ENCODE data around the gene NANOS3.
A peak's percentile ranks its signal among the peaks of the same experiment; 100 is the strongest.

NANOS3 gene

DNA sequence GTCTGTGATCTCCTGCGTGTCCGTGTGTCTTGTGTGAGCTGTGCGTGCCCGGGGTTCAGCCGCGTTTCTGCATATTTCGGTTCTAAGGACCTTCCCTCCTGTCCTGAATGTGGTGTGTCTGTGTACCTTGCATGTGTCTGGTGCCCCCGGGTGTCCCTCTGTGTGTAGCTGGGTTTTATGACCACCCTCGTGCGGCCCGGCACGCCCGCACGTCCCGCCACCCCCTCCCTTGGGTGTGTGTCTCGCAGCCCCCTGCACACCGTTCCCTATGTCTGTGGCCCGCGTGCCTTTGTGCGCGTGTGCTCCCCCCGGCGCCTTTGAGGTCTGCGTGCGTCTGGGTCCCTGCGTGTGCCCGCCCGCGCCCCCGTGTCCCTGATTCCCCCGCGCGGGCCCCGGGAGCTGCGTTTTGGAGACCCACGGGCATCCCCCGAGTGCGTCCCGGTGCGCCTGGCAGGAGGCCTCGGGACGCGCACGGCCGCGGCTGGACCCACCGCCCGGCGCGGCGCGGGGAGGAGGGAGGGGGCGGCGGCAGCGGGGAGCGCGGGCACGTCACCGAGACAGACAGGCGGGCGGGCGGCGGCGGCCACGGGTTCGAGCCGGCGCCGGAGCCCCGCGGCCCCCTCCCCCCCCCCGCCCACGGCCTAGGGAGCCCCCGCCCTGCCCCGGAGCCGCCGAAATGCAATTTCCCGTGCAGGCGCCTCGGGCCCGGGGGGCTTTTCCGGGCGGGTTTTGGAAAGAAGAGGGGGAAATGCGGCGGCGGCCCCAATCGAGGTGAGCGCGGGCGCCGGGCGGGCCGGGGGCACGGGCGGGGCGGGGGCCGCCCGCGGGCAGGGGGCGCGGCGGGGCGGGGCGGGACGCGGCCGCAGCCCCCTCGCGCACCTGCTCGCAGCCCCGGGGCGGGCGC is 12.0 kb upstream of the NANOS3 start:
- DNase-seq: no peak

DNA sequence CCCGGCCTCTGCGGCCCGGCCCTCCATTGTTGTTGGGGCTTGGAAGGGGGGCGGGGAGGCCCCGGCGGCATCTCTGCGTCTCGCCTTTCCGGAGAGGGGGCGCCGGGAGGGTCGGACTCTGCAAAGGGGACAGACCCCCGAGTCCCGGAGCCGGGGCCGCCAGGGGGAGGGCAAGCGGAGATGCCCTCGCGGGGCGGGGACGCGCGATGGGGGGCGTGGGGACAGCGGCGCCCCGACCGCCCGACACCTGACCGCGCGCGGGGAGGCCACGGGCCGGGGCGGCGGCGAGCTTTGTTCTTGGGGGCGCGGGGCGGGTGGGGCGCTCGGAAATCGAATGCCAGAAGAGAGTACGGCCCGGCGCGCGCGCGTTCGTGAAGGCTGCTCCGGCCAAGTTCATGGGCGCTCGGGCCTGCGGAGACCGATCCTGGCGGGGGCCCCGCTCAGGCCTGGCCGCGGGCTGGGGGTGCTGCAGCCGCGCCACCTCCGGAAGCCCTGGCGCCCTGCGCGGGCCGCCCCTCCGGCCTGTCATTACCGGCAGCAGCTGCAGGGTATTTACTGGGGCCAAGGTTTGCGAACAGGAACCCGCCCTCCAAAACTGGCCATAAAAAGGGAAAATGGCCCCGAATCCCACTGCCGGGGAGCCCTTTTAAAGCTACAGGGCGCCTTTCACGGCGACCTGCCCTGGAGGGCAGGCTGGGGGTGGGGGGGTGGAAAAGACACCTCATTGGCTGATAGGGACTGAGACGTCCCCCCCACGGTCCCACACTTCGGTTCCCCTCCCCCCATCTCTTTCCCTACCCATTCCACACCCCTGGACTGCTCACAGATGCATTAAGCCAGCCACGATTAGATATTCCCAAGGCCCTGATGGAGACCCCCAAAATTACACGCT is 11.1 kb upstream of the NANOS3 start:
- no peak for DNase-seq

DNA sequence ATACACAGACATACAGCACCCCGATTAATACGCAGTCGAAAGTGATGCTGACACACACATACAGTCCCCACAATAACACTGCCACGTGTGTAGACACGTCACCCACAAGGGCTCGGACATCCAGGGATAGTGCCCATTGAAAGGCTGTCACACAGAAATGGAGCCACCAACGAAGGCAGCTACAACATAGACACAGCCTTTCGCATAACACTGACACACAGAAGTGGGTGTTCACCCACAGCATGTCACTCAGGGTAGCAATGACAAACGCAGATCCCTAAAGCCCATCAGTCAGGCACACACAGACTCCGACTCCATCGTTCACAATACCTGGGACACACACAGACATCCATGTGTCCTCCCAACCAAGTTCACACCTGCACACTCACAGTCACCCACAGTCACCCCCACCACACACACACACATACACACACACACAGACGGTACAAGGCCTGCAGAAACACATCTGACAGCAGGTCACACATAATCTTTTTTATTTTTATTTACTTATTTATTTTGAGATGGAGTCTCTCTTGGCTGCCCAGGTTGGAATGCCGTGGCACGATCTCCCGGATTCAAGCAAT is 10.4 kb upstream of the NANOS3 start:
- DNase-seq: no peak

DNA sequence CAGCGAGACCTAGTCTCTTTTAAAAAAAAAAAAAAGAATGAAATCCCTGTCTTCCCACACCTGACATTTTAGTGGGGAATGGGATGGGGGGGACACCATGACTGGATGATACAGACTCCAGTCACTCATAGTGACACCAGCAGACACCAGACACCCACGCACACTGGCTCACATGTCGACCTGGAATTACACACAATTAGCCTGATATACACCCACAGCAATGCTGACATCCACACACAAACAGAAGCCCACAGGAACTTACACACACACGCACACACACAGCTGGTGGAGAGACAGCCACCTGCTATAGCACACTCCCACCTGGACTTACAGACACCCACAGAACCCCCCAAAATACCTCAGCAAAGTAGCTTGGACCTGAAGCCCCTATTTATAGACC is 8.3 kb upstream of the NANOS3 start:
- no peak for DNase-seq

DNA sequence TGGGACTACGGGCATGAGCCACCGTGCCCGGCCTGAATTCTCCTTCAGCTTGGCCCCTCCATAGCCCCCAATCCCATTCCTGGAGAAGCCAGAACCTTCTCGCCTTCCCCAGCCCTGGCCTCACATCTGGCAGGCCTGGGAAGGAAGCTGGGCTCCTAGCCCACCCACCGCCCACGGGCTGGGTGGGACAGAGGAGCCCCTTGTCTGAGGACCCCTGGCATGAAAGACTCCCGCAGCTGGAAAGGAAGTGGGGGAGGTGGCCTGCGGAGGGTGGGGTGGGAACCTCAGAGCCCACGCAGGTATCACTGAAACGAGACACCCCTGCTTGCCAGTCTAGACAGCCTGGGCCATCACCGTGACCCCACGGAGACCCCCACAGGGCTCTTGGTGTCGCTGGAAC is 7.7 kb upstream of the NANOS3 start:
- DNase-seq: no peak

DNA sequence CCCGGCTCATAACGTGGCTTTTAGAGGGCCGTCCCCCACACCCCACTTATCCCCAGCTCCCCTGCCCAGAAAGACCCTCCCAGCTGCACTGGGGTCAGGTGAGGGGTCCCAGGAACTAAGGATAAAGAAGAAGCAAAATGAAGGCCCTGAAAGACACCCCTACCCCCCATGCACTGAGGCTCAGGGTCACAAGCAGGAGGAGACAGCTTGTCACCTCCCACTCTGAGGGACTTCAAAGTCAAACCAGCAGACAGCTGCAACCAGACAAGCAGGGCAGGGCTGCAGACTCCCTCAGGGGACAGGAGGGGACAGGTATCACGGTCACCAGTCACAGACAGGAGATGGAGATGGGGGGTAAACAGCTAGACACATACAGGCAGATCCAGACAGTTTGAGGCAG is 6.1 kb upstream of the NANOS3 start:
- DNase-seq: peak; percentile 70

DNA sequence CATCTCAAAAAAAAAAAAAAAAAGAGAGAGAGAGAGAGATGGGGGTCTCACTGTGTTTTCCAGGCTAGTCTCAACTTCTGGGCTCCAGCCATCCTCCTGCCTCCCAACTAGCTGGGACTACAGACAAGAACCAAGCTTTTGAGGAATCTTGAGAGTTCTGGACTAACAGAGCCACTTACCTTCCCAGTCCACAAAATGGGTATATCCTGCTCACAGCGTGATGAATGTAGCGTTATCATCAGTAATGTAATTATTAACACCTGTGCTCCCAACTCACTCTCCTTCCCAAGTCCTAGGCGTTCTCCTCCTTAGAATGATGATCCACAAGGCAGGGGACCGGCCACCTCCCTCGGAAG is 4.6 kb upstream of the NANOS3 start:
- no peak for DNase-seq

DNA sequence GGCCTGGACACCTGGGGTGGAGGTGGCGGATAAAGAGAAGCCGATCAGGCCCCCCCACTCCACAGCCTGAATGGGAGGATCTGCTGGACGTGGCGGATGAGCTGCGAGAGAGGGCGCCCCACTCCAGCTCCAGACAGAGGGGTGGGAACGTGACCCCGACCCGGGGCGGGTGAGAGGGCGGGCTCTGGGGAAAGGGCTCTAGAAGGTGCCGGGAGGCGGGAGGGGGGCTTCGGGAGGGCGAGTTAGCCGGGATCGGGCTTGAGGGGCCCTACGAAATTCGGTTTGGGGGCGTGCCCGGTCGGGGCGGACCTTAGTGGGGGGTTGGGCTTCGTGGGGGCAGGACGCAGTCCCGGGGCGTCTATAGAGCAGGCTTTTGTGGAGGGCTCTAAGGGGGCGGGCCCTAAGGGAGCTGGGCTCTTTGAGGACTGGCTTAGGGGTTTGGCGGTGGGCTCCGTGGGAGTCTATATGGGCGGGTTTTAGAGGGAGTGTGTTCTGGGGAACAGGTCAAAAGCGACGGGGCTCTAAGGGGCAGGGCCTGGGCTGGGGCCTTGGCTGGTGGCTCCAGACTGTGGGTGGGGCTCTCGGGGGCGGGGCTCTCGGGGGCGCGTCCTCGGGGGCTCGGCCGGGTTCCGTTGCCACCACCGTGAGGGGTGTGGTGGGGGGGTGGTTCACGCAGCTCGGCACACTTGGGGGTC is 4.1 kb upstream of the NANOS3 start:
- peak; percentile 77 for DNase-seq

DNA sequence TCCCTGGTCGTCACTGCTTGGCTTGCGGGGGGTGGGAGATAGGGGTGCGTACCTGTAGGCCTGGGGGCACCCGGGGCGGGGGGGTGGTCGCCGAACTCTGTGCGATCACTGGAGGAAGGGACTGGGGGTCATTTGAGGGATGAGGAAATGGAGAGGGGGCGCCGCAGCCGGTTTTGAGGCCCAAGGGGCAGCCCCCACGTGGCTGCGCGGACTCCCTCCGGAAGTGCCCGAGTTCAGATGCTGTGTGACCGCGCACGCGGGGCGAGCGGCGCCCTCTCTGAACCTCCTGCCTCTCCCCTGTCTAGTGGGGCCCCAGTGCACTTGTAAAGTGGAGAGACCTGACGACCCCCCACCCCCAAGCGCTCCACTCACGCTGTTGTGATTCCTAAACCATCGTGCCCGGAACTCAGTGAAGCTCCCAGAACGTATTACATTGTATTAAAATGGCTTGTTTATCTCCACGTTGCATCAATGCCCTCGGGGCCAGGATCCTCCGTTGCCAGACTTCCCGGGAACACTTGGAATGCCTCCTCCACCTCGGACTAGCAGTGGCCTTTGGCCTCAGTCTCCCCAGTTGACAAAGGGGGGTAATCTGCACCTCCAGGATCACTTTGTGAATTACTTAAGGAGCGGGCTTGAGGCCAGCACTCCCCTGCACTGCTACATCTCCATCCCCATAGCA is 3.0 kb upstream of the NANOS3 start:
- peak; percentile 72 for DNase-seq

DNA sequence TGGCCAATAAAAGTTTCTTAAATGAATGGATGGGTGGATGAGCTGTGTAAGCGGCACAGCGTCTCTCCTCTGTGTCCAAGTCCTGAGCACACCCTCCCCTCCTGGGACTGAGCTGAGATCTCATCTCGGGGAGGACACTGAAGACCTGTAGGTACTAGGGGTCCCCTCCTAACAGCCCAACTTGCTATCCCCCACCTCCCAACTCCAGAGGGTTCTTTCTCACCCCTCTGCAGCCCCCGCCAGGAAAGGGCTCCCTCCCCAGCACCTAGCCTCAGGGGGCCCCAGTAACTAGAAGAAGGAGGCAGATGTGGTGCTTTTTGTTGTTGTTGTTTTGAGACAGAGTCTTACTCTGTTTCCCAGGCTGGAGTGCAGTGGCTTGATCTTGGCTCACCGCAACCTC is 1.1 kb upstream of the NANOS3 start:
- DNase-seq: no peak

DNA sequence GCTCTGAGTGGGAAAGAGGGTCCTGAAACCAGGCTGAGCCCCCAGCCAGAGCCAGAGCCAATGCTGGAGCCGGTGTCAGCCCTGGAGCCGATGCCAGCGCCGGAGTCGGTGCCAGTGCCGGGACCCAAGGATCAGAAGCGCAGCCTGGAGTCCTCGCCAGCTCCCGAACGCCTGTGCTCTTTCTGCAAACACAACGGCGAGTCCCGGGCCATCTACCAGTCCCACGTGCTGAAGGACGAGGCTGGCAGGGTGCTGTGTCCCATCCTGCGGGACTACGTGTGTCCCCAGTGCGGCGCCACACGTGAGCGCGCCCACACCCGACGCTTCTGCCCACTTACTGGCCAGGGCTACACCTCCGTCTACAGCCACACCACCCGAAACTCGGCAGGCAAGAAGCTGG is 369 bp downstream of the NANOS3 start:
- DNase-seq: no peak

DNA sequence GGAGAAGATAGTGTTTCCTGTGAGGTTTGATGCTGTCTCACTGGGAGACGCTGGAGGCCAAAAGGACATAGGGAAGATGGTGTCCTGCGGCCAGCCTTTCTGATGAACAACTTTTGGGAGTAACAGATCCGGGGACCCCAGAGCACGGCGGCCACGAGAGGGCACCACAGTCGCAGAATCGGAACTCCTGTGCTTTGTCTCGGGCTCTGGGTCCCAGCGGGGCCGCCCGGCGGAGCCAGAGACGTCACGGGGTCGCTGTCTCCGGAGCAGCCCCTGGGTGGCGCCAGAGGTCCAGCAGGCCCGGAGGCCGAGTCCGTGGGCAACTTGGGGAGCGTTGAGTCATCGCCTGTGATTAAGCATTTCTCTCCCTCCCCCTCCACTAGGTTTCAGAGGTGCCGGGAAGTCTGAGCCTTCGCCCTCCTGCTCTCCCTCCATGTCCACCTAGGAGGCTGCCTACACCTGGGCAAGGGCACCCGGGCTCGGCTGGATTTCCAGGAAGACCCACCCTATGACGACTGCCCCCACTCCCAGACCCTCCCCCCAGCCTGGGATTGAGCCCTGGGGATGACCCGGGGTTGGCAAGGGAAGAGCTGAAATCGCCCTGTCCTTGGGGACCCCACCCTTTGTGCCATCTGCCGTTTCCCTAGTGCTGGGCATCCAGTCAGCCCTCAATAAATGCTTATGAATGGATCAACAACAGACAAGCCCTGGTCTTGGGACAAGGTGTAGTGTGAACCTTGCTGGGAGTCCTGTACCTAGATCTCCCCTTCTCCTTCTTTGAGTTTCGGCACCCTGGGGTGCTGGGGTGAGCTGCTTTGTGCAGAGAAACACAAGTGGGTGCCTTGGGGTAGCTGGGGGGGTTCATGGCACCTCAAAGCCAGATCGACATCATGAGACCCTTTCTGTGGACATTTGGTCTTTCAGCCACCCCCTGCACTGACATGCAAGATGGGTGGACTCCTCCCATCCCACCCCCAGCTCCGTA is 3.4 kb downstream of the NANOS3 start:
- DNase-seq: peak; percentile 98

DNA sequence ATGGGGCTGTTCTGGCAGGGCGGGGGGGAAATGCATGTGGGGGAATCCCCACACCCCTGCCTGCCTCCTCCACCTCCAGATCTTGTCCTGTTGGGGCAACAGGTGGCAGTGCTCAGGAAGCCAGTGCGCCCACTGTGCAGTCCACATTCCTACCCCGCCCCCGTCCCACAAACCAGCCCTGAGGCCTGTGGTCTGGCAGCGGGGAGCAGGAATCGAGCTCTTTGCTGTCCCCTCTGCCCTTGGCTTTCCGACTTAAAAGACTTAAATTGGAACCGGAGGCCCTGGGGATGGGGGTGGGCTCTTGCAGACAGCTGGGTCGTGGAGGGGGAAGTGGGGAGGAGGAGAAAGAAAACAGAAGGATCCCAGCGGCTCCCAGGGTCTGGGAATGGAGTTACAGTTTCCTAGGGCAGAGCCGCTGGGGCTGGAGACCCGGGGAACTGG is 4.3 kb downstream of the NANOS3 start:
- peak; percentile 96 for DNase-seq

DNA sequence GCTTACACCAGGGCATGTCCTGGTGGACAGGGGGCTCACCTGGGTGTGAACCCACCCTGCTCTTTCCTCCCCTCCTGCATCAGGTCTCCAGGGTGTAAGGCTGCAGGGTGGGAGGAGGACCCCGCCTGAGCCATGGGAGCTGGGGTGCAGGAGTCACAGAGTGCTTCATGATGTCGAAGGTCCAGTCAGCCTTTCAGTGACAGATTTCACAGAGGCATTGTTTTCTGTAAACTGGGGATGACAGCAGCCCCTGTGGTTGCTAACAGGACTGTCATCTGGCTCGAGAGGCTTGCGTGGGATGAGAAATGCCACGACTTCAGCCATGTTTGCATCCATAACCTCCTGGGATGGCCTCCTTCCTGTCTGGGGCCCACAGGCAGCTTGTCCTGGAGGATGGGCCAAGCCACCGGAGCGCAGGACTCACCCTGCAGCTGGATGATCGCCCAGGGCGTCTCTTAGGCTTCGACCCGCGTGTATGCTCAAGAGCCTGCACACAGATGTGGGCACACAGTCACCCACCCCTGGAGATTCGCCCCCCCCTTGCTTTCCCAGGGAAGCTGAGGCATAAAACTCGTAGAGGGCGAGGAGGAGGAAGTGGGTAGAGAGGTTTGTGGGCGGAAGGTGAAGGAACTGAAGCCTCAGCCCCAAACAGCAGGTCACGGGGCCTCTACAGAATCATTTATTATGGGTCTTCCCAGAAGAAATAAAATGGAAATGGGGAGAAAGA is 4.9 kb downstream of the NANOS3 start:
- peak; percentile 68 for DNase-seq

DNA sequence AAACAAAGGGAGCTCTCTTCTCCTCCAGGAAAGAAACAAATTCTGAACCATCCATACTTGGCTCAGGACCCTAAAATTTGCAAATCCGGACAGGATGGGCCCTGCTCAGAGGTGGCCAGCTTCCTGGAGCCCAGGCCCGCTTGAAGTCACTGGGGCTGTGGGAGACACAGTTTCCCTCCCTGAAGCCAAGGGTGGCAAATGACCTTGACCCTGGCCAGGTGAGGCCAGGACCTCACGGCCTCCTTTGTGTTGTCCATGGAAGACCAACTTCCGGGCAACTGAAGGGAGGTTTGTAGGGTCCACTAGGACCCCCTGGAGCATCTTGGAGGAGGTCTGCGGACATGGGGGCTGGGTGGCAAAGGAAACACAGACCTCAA is 5.5 kb downstream of the NANOS3 start:
- no peak for DNase-seq

DNA sequence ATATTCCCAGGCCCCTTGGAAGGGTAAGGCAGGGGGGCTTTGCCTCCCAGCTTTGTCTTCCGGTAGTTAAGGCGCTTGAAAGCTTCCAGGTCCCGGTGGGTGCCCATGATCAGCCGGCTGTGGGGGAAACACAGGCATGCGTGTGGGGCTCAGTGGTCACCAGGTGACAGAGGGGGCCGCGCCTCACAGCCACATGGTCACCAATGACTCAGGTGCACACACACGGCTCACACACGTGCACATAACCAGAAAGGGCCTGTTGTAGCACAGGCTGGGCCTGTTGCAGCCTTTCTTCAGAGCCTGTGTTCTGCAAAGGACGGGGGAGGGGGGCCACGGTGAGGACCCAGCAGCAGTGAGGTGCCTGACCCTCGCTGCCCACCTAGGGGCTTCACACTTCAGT is 5.9 kb downstream of the NANOS3 start:
- no peak for DNase-seq

DNA sequence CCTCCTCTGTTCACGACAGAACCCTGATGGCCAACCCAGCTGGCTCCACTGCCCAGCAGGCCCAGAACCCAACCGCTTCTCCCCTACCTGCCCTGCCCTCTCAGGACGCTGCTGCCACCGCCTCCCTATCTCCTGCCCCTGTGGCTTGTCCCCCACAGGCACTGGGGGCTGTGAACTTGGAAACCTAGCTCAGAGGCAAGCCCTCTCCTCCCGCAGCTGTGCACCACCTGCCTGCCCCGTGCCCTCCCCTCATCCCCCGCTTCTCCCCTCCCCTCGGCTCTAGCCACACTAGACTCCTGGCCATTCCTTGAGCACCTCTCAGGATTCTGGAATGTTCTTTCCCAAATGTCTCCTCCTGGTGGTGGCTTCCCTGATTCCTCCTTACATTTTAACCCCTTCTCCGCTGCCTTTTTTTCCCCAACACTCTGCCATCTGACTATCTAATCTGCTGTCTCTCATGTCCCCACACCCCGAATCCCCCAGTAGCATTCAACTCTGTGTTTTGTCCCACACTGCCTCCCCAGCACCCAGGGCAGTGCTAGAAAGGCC is 6.7 kb downstream of the NANOS3 start:
- no peak for DNase-seq

DNA sequence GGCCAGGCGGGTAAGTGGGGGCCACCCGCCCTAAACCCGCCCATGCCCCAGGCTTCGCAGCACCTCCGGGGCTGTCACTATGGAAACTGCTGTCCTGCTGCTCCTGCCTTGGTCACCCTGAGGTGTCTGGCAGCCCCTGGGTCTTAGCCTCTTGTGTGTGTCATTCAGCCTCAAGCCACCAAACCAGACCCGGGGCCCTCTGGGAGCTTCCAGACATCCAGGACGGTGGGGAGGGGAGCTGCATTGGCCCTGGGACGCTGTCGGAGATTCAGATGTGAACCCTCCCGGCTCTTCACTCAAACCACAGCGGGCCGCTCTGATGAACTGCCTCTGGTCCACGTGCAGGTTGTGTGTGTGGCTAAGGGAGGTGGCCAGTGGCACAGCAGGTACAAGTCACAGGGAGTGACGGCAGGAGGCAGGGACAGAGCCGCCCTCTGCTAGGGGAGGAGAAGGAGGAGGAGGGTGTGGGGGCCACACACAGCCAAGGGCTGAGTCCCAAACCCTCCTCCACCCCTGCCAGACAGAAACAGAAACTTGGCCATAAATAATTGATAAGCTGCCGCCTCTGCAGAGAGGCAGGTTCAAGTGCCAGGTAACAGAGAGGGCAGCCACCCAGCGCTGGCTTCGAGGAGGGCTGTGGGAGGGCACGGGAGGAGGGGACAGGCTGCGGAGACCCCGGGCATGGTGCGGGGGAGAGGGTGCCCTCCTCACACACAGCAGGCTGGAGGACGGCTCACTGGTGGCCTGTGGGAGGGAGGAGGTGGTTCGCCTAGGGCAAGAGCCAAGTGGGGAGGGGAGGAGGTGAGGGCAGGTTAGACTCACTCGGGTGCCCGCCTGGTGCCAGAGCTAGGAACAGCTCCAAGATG is 8.0 kb downstream of the NANOS3 start:
- no peak for DNase-seq

DNA sequence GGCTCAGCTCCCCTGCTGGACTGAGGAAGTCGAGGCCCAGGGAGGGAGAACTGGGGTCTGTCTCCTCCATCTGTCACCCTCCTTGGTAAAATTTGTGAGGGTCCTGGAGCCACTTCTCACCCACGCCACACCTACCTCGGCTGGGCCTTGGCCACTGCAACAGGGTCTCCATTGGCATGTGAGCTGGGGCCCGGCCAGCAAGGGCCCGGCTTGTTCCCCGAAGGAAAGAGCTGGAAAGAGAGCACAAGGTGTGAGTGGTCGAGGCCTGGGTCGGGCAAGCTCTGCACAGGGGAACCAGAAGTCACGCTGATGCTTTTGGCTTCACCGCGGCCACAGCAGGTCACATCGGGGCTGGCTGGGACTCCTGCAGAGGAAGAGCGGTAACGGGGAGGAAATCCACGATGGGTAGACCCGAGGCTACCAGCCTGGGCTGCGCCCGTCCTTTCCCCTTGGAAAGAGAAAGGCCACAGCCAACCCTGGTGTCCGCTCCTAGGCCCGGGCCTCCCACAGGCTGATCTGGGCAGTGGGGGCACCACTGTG is 9.0 kb downstream of the NANOS3 start:
- no peak for DNase-seq

Measured in islet precursor cell (in vitro differentiated cells).